HG03439 (cell line): ENCODE results near the gene NUDT2.
"Not testable (repeated sequence)": the region's sequence is repeated elsewhere in the genome, so short reads cannot be mapped to it uniquely, and the experiment has no call there.

Experiments
- ATAC-seq: cut with Tn5 transposase; IDR thresholded peaks from one replicate; pipeline ENCODE4 v1.9.1; 2021; ENCODE audit warnings: mild to moderate bottlenecking, moderate library complexity; ENCODE audit not compliant: unreplicated experiment

The NUDT2 gene

GRCh38 chr9:34328987-34329832 lies at the start of gene NUDT2, which contains the start of gene KIF24:
NUDT2 (plus strand) TSS chr9:34329569; CDS start chr9:34339040, 9,471 bp downstream.
KIF24 (minus strand) TSS chr9:34329268; CDS start chr9:34311346, 17,922 bp downstream.
- peak; percentile 97 for ATAC-seq

- ATAC-seq: no peak
Observed at GRCh38 chr9:34282096-34282495, 47.3 kb upstream of the NUDT2 start.

- ATAC-seq: no peak
Observed at GRCh38 chr9:34289159-34289558, 40.2 kb upstream of the NUDT2 start.

GRCh38 chr9:34291023-34291422 lies 38.3 kb upstream of the NUDT2 start:
- ATAC-seq: no peak

- no peak for ATAC-seq
Observed at GRCh38 chr9:34291423-34291822, 37.9 kb upstream of the NUDT2 start.

- no peak for ATAC-seq
Observed at GRCh38 chr9:34292552-34292951, 36.8 kb upstream of the NUDT2 start.

GRCh38 chr9:34301064-34301463 lies 28.3 kb upstream of the NUDT2 start:
- ATAC-seq: not testable (repeated sequence)

GRCh38 chr9:34308316-34308715 lies 21.1 kb upstream of the NUDT2 start:
- ATAC-seq: not testable (repeated sequence)

- no peak for ATAC-seq
Observed at GRCh38 chr9:34310215-34310614, 19.2 kb upstream of the NUDT2 start.

- no peak for ATAC-seq
Observed at GRCh38 chr9:34311499-34312185, 17.7 kb upstream of the NUDT2 start.

- no peak for ATAC-seq
Observed at GRCh38 chr9:34317436-34317835, 11.9 kb upstream of the NUDT2 start.

- ATAC-seq: no peak
Observed at GRCh38 chr9:34318163-34318790, 11.1 kb upstream of the NUDT2 start.

GRCh38 chr9:34321451-34321850 lies 7.9 kb upstream of the NUDT2 start:
- no peak for ATAC-seq

- no peak for ATAC-seq
Observed at GRCh38 chr9:34322899-34323591, 6.3 kb upstream of the NUDT2 start.

GRCh38 chr9:34326690-34327089 lies 2.7 kb upstream of the NUDT2 start:
- ATAC-seq: no peak

GRCh38 chr9:34328500-34328986 lies 826 bp upstream of the NUDT2 start:
- peak; percentile 2 for ATAC-seq

- ATAC-seq: no peak
Observed at GRCh38 chr9:34331196-34331595, 1.8 kb downstream of the NUDT2 start.

GRCh38 chr9:34332076-34332964 lies 3.0 kb downstream of the NUDT2 start:
- ATAC-seq: no peak

- no peak for ATAC-seq
Observed at GRCh38 chr9:34333836-34334235, 4.5 kb downstream of the NUDT2 start.

GRCh38 chr9:34334337-34334824 lies 5.0 kb downstream of the NUDT2 start:
- ATAC-seq: no peak
